Memory B cell (primary cell): ENCODE results near the gene MED10.

ENCODE experiments used
- ATAC-seq: fragments of 150-1000 bp; cut with Tn5 transposase; 2 replicates; pipeline ENCODE4 v1.10.0; 2021; ENCODE audit warnings: low read depth, mild to moderate bottlenecking, moderate library complexity
- DNase-seq, 2 donors: peaks; one replicate each; pipeline ENCODE4 v3.0.0; 2022; ENCODE audit warnings: low spot score in 2 of 2
- H3K27ac Mint-ChIP-seq: one replicate; pipeline ENCODE4 v1.8.0; 2022; ENCODE audit warnings: mild to moderate bottlenecking, moderate library complexity, mixed read lengths
- H3K27me3 Mint-ChIP-seq: one replicate; pipeline ENCODE4 v1.8.0; 2022; ENCODE audit warnings: mixed read lengths
- H3K36me3 Mint-ChIP-seq: one replicate; pipeline ENCODE4 v1.8.0; 2022; ENCODE audit warnings: mild to moderate bottlenecking, mixed read lengths
- H3K4me1 Mint-ChIP-seq: one replicate; pipeline ENCODE4 v1.8.0; 2022; ENCODE audit warnings: mixed read lengths
- H3K4me3 Mint-ChIP-seq: one replicate; pipeline ENCODE4 v1.8.0; 2022; ENCODE audit warnings: mild to moderate bottlenecking, moderate library complexity, mixed read lengths
- H3K9me3 Mint-ChIP-seq: one replicate; pipeline ENCODE4 v1.8.0; 2022; ENCODE audit warnings: mixed read lengths

MED10 gene

DNA sequence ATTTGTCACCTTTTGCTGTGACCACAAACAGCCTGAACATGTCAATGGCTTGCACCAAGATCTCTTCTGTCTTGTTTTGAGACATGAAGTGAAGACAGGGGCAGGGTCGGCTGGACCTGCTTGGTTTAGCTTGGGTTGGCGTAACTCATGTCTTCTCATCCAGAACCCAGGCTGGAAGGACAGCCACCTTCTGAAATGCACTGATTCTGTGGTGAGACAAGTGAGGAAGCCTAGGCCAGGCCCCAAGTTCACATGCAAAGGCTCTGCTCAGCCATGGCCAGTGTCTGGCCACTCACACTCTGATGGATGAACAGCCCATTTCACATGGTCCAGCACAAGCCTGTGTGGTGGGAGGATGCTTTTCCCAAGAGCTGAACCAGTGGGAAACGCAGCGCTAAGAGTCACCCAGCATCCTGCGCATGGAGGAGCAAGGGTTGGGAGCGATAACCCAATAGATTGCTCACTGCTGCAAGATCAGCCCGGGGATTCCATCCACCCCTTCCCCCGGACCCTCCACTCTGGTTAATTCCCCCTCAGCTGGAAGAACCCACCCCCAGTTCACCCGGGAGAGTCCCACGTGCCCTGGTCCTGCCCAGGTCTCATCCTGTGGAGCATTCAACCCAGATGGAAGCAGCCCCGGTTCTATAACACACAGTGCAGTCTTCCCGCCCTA lies 16.2 kb upstream of the MED10 start:
- Mint-ChIP-seq H3K4me3 (no peak overlapping the region), H3K27ac (no peak overlapping the region), H3K36me3 (peaks cover 2% of the 10 kb centered on the region), H3K9me3 (peaks cover 4% of the 10 kb centered on the region), H3K4me1 (peaks cover 5% of the 10 kb centered on the region), H3K27me3 (peaks cover 29% of the 10 kb centered on the region)
- ATAC-seq, result no peak
- no peak for DNase-seq

DNA sequence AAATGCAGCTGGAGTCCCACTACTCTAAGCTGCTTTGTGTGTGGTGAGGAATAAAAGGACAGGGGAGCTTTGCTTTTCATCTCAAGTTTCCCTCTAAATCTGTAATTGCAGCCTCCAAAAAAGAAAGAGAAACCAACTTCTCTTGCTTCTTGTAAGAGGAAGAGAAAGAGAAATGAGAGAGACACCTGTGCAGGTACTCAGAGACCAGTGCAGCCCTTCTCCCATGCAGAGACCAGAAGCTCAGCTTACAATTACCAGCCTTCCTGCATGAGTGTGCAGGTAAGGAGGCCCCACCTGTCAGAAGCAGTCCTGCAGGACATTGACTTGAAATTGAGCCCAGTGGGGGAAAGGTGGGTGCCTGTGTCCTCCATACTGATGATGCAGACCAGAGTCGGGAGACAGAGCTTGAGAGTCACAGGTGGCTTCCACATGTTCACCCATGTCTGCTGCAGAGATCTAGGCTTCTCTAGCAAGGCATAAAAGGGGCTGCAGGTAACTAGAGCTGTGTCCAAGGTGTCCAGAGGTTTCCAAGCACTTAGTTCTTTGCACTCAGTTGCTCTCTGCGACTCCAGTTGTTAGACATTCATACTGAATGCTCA lies 15.3 kb upstream of the MED10 start:
- H3K9me3 Mint-ChIP-seq, result peaks cover 4% of the 10 kb centered on the region
- peaks cover 5% of the 10 kb centered on the region for H3K4me1 Mint-ChIP-seq
- no peak overlapping the region for H3K4me3 Mint-ChIP-seq
- DNase-seq, result no peak
- H3K36me3 Mint-ChIP-seq, result peaks cover 2% of the 10 kb centered on the region
- ATAC-seq, result peak; percentile 56
- peaks cover 27% of the 10 kb centered on the region for H3K27me3 Mint-ChIP-seq
- H3K27ac Mint-ChIP-seq, result no peak overlapping the region

DNA sequence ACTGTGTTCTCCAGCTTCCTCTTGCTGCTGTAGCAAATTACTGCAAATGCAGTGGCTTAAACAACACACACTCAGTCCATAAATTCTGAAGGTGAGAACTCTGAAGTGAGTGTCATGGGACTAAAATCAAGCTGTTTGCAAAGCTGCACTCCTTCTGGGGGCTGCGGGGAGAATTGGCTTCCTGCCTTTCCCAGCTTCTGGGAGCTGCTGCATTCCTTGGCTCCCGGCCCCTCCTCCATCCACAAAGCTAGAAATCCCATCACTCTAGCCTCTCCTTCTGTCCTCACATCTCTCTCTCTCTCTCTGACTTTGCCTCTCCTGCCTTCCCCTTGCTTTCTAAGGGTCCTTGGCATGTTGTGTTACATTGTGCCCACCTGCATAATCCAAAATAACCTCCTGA lies 14.2 kb upstream of the MED10 start:
- H3K4me3 Mint-ChIP-seq, result no peak overlapping the region

DNA sequence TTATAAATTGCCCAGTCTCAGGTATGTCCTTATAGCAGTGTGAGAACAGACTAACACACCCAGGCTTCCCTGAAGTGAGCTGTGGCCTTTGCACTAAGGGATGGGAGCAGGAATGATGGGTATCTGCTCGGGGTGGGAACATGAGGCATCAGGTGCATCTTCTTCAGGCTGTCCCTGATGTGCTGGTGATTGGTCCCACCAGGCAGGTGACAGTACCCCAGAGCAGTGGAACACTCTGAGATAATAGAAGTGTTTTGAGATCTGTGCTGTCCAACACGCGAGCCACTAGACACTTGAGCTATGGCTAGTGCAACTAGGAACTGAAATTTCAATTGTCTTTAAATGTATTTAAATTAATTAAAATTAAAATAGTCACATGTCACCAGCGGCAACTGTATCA lies 12.8 kb upstream of the MED10 start:
- no peak for DNase-seq
- peaks cover 5% of the 10 kb centered on the region for H3K4me1 Mint-ChIP-seq
- no peak for ATAC-seq
- H3K27ac Mint-ChIP-seq, result no peak overlapping the region
- peaks cover 20% of the 10 kb centered on the region for H3K27me3 Mint-ChIP-seq
- peaks cover 1% of the 10 kb centered on the region for H3K9me3 Mint-ChIP-seq
- peaks cover 2% of the 10 kb centered on the region for H3K36me3 Mint-ChIP-seq
- no peak overlapping the region for H3K4me3 Mint-ChIP-seq

More for the DNA sequence above, 14.2 kb upstream of the MED10 start:
- H3K4me1 Mint-ChIP-seq, result peaks cover 5% of the 10 kb centered on the region
- ATAC-seq (no peak), DNase-seq (no peak)
- peaks cover 2% of the 10 kb centered on the region for H3K36me3 Mint-ChIP-seq
- H3K27me3 Mint-ChIP-seq, result peaks cover 25% of the 10 kb centered on the region
- no peak overlapping the region for H3K27ac Mint-ChIP-seq
- H3K9me3 Mint-ChIP-seq, result peaks cover 1% of the 10 kb centered on the region

DNA sequence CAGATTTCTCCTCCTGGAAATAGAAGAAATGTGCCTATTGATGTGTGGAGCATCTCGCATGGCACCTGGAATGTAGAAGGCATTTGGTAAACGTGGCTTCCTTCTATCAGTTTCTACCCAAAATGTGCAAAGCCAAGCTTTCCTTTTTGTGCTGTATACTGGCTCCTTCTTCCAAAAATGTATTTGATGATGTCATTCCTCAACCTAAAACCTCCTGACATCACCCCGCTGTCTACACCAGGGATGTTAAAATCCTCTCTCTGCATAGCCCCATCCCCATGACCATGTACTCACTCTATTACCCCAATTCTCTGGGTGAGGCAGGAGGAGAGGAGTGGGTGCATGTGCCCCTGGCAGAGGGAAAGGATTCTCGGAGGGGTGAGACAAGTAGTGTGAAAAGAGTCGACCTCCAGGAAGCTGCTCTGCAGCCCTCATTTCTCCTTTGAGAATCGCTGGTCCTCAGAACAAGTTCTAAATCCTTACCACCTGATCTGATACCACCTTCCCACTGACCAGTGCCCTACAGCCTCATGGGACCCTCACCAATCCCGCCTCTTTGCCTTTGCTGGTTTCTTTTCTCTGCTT lies 11.7 kb upstream of the MED10 start:
- Mint-ChIP-seq H3K36me3 (peaks cover 2% of the 10 kb centered on the region), H3K9me3 (peaks cover 1% of the 10 kb centered on the region), H3K4me1 (peaks cover 5% of the 10 kb centered on the region), H3K27ac (no peak overlapping the region), H3K27me3 (peaks cover 17% of the 10 kb centered on the region), H3K4me3 (no peak overlapping the region)
- DNase-seq, result no peak
- ATAC-seq, result no peak

DNA sequence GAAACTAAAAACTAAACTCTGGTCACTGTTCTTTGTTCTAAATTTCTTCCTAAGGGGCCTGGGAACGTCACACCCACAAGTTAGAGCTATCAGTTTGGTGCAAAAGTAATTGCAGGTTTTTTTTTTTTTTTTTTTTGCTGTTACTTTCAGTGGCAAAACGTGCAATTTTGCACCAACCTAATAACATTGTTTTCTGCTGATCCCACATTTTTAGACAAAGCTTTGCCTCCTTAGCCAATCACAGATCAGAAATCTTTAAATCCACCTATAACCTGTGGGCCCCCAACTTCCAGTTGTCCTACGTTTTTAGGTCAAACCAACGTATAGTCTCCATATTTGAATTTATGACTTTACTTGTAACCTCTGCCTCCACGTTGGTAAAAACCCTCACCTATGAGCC lies 11.1 kb upstream of the MED10 start:
- peaks cover 1% of the 10 kb centered on the region for H3K9me3 Mint-ChIP-seq
- H3K4me3 Mint-ChIP-seq, result no peak overlapping the region
- DNase-seq (no peak), ATAC-seq (no peak)
- H3K36me3 Mint-ChIP-seq, result peaks cover 2% of the 10 kb centered on the region
- peaks cover 17% of the 10 kb centered on the region for H3K27me3 Mint-ChIP-seq
- no peak overlapping the region for H3K27ac Mint-ChIP-seq
- H3K4me1 Mint-ChIP-seq, result peaks cover 5% of the 10 kb centered on the region

DNA sequence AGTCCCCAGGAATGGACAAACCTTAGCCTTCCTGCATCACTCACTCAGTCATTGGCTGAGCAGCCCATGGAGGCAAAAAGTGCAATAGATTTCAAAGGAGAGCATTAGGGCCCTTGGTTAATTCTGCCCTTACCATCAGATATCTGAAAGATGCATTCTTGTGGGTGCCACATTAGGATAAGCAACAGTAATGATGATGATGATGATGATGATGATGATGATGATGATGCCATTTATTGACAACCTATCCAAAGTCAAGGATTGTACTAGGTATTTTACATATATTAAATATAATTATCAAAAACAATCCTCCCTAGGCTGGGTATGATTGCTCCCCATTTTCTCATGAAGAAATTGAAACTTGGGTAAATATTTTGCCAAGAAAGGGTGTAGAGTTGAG lies 9.6 kb upstream of the MED10 start:
- H3K4me1 Mint-ChIP-seq, result no peaks in the 10 kb centered on the region
- no peak overlapping the region for H3K4me3 Mint-ChIP-seq
- peaks cover 1% of the 10 kb centered on the region for H3K9me3 Mint-ChIP-seq
- DNase-seq, result no peak
- no peak overlapping the region for H3K27ac Mint-ChIP-seq
- H3K36me3 Mint-ChIP-seq, result peaks cover 2% of the 10 kb centered on the region
- peaks cover 19% of the 10 kb centered on the region for H3K27me3 Mint-ChIP-seq
- no peak for ATAC-seq

DNA sequence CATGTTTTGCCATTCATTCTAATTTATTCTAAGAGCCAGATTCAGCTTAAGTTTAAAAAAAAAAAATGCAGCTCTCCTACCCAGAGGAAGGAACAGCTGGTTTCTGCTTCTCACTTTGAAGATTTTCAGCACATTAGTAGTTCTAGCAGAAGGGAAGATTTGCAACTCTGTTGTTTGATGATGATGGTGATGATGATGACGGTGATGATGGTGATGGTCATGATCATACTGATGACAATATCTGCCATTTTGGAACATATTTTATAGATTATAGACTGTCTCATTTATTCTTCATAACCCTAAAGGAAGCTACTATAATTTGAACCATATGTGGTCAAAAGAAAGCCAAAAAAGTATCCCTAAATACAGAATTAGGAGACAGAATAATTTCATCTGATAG lies 7.9 kb upstream of the MED10 start:
- Mint-ChIP-seq H3K4me1 (no peaks in the 10 kb centered on the region), H3K27me3 (peaks cover 16% of the 10 kb centered on the region), H3K36me3 (no peaks in the 10 kb centered on the region), H3K27ac (no peak overlapping the region), H3K4me3 (no peak overlapping the region), H3K9me3 (peaks cover 1% of the 10 kb centered on the region)
- DNase-seq (no peak), ATAC-seq (no peak)

DNA sequence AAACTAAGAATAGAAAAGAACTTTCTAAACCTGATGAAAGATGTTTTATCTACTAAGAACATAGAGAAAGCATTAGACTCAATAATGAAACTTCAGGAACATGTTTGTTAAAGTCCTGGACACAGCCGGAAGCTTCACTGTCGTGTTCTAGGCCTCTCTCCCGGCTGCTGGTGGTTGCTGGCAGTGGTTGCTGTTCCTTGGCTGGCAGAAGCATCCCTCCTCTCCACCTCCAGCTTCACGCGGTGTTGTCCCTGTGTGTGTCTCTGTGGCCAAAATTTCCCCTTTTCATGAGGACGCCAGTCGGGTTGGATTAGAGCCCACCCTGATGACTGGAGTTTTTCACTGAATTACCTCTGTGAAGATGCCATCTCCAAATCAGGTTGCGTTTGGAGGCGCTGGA lies 6.5 kb upstream of the MED10 start:
- Mint-ChIP-seq H3K9me3 (no peaks in the 10 kb centered on the region), H3K27me3 (peaks cover 8% of the 10 kb centered on the region), H3K4me3 (no peak overlapping the region), H3K27ac (no peak overlapping the region), H3K4me1 (no peaks in the 10 kb centered on the region), H3K36me3 (no peaks in the 10 kb centered on the region)
- no peak for DNase-seq
- no peak for ATAC-seq

DNA sequence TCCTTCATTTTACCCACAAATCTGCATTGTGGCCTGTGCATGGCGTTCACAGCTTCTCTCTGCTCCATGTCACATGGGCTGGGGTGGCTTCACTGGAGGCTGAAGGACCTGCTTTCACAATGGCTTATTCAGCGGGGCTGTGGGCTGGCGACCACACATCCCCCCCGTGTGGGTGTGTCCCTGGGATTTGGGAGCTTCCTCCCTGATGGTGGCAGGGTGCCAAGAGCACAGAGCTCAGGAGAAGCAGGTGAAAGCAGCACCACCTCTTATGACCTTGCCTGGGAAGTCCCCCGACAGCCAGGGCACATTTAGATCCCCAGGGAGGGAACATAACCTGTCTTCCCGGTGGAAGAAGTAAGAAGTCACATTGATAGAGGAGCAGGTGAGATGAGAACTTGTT lies 5.0 kb upstream of the MED10 start:
- Mint-ChIP-seq H3K36me3 (no peaks in the 10 kb centered on the region), H3K27me3 (peaks cover 5% of the 10 kb centered on the region), H3K27ac (no peak overlapping the region), H3K4me1 (peaks cover 6% of the 10 kb centered on the region), H3K4me3 (no peak overlapping the region), H3K9me3 (no peaks in the 10 kb centered on the region)
- DNase-seq (no peak), ATAC-seq (no peak)

DNA sequence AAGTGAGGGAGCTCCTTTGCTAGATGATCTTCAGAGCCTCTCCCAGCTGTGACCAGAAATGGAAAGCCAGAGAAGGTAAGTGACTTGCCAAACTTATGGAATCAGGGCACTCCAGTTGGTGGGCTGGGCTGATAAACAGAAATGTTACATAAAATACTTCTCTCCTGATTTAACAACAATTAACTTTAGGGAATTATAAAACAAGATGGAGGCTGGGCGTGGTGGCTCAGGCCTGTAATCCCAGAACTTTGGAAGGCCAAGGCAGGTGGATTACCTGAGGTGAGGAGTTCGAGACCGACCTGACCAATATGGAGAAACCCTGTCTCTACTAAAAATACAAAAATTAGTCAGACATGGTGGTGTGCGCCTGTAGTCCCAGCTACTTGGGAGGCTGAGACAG lies 899 bp upstream of the MED10 start:
- Mint-ChIP-seq H3K27ac (peak overlapping the region; percentile 96), H3K4me1 (peaks cover 21% of the 10 kb centered on the region), H3K4me3 (peak overlapping the region; percentile 94), H3K9me3 (no peaks in the 10 kb centered on the region), H3K27me3 (peaks cover 5% of the 10 kb centered on the region), H3K36me3 (peaks cover 13% of the 10 kb centered on the region)
- DNase-seq (no peak), ATAC-seq (no peak)

DNA sequence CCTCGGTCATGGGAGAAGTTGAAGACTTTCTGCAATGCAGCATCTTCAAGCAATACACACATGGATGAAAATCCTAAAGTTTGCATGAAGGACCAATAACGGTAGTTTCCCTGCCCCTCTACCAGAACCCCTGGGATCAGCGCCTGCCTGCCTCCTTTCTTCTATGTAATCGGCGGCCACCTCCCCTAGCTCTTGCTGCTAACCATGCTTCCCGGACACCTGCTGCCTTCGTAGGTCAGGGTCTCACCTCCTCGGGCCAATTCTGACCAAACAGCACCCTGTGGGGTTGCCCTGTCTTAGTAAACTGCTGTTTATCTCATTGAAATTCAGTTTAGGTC lies 388 bp upstream of the MED10 start:
- Mint-ChIP-seq H3K9me3 (no peaks in the 10 kb centered on the region), H3K4me1 (peaks cover 21% of the 10 kb centered on the region), H3K27me3 (peaks cover 3% of the 10 kb centered on the region), H3K4me3 (peak overlapping the region; percentile 94), H3K27ac (peak overlapping the region; percentile 96), H3K36me3 (peaks cover 18% of the 10 kb centered on the region)
- DNase-seq, result no peak
- peak; percentile 1 for ATAC-seq

DNA sequence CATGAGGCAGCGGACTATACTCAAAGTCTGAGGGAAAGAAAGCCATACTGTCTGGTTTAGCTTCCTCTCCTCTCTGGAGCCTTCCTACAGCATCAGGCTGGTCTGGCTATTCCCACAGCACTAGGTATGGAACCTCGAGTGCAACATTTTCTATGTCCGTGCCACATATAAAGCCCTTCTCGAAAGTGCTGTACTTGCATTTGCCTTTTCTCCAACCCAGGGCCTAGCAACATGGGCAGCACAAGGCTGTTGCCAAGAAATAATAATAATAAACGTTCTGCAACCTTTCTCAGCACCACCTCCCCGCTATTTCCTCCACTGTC lies 804 bp downstream of the MED10 start:
- Mint-ChIP-seq H3K27ac (peak overlapping the region; percentile 96), H3K27me3 (no peaks in the 10 kb centered on the region), H3K4me1 (peaks cover 21% of the 10 kb centered on the region), H3K9me3 (no peaks in the 10 kb centered on the region), H3K4me3 (peak overlapping the region; percentile 94), H3K36me3 (peaks cover 26% of the 10 kb centered on the region)
- ATAC-seq (peak; percentile 9), DNase-seq (no peak)

DNA sequence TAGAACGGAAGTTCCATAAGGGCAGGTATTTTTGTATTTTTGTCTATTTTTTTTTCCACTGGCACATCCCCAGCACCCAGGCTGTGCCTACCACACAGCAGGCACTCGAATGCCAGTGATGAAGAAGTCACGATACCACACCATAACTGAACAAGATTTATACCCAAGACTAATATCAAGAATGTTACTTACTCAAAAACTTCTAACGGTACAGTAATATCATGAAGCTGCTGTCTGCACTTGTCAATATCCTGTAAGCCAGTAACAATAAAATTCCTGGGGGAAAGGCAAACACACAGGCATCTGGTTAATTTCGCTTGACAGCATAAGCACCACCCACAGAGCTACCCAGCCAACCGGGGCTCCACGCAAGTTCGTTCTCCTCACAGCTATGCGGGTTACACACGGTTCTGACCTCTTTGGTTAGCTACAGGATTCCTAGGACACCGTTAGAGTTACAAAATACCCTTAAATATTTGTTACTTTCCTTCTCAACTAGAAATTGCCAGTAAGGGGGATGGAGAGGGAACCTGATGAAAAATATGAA lies 1.3 kb downstream of the MED10 start:
- Mint-ChIP-seq H3K27me3 (no peaks in the 10 kb centered on the region), H3K27ac (peak overlapping the region; percentile 96), H3K36me3 (peaks cover 30% of the 10 kb centered on the region), H3K9me3 (no peaks in the 10 kb centered on the region), H3K4me1 (peaks cover 21% of the 10 kb centered on the region), H3K4me3 (peak overlapping the region; percentile 94)
- no peak for DNase-seq
- no peak for ATAC-seq
